ENCODE measurements around the gene NDUFS6. TPM values are rescaled to one million over a fixed set of nuclear protein-coding genes. Genes with fewer than 3 reads are reported as not detected.

Gene NDUFS6
- total RNA-seq, 6 experiments from 2014 or later, result 33.7 to 55.7 (median 46.2) TPM

GRCh38 chr5:1824109-1824821 lies 23.1 kb downstream of the NDUFS6 start:
- no peak for DNase-seq
- peak; percentile 34 for TF ChIP-seq CTCF (IDR thresholded peaks at IDR 0.05)
- Mint-ChIP-seq H3K9me3 (no peaks in the 10 kb centered on the region), H3K27ac (no peak overlapping the region), H3K27me3 (ENCODE audit: insufficient read depth) (no peaks in the 10 kb centered on the region), H3K4me3 (no peak overlapping the region), H3K4me1 (ENCODE audit: low read depth) (no peaks in the 10 kb centered on the region), H3K36me3 (ENCODE audit: low read depth) (peaks cover 33% of the 10 kb centered on the region)

GRCh38 chr5:1824903-1825841 lies 24.0 kb downstream of the NDUFS6 start:
- Mint-ChIP-seq H3K4me1 (ENCODE audit: low read depth) (no peaks in the 10 kb centered on the region), H3K9me3 (no peaks in the 10 kb centered on the region), H3K27me3 (ENCODE audit: insufficient read depth) (no peaks in the 10 kb centered on the region), H3K27ac (no peak overlapping the region), H3K4me3 (no peak overlapping the region), H3K36me3 (ENCODE audit: low read depth) (peaks cover 28% of the 10 kb centered on the region)
- no peak for DNase-seq
- TF ChIP-seq CTCF (IDR thresholded peaks at IDR 0.05), result no peak

- no peak overlapping the region for H3K27ac Mint-ChIP-seq
- H3K9me3 Mint-ChIP-seq, result no peaks in the 10 kb centered on the region
- peaks cover 21% of the 10 kb centered on the region for H3K36me3 Mint-ChIP-seq (ENCODE audit: low read depth)
- H3K4me1 Mint-ChIP-seq (ENCODE audit: low read depth), result no peaks in the 10 kb centered on the region
- H3K4me3 Mint-ChIP-seq, result no peak overlapping the region
- H3K27me3 Mint-ChIP-seq (ENCODE audit: insufficient read depth), result peaks cover 5% of the 10 kb centered on the region
- DNase-seq, result no peak
- no peak for TF ChIP-seq CTCF (IDR thresholded peaks at IDR 0.05)
Measured at GRCh38 chr5:1826235-1826980, 25.2 kb downstream of the NDUFS6 start.

- no peak for TF ChIP-seq CTCF (IDR thresholded peaks at IDR 0.05)
- peaks cover 6% of the 10 kb centered on the region; the same call in 1 of the 2 replicates for H3K4me1 Mint-ChIP-seq (ENCODE audit: low read depth)
- peaks cover 17% of the 10 kb centered on the region for H3K36me3 Mint-ChIP-seq (ENCODE audit: low read depth)
- no peak overlapping the region for H3K27ac Mint-ChIP-seq
- no peaks in the 10 kb centered on the region for H3K9me3 Mint-ChIP-seq
- peaks cover 8% of the 10 kb centered on the region for H3K27me3 Mint-ChIP-seq (ENCODE audit: insufficient read depth)
- DNase-seq, result no peak
- H3K4me3 Mint-ChIP-seq, result no peak overlapping the region
Measured at GRCh38 chr5:1827025-1827885, 26.0 kb downstream of the NDUFS6 start.

All from HFFc6 (cell line).